GM06990 (cell line): ENCODE measurements around the gene N4BP2.

Experiments
- DNase-seq: peaks from one replicate; pipeline ENCODE4 v3.0.0-alpha.2; 2011; ENCODE audit not compliant: insufficient read length; ENCODE audit errors: extremely low read depth
- H3K27me3 ChIP-seq: replicated peaks from 2 replicates; pipeline ENCODE4 v1.6.0; 2011; ENCODE audit warnings: low read length; ENCODE audit not compliant: control insufficient read depth, insufficient read depth
- H3K36me3 ChIP-seq: 2 replicates; pipeline ENCODE4 v1.5.1; 2011; ENCODE audit warnings: low read length; ENCODE audit not compliant: control insufficient read depth, insufficient read depth
- H3K4me3 ChIP-seq: replicated peaks from 2 replicates; pipeline ENCODE4 v1.5.1; 2011; ENCODE audit warnings: low read depth, mild to moderate bottlenecking, control low read depth, low read length
- CTCF ChIP-seq: IDR thresholded peaks from 2 replicates; pipeline ENCODE4 v1.5.1; 2011; ENCODE audit warnings: low read length, control low read depth, mild to moderate bottlenecking, inconsistent platforms; ENCODE audit not compliant: insufficient read depth, poor library complexity, severe bottlenecking

The N4BP2 gene

GRCh38 chr4:40195182-40196177 lies 138.8 kb downstream of the N4BP2 start:
- no peak for DNase-seq
- Histone ChIP-seq H3K27me3 (no peaks in the 10 kb centered on the region), H3K36me3 (no peaks in the 10 kb centered on the region), H3K4me3 (peak overlapping the region; percentile 89)
- no peak for TF ChIP-seq CTCF

- no peaks in the 10 kb centered on the region for H3K36me3 ChIP-seq
- H3K27me3 ChIP-seq, result no peaks in the 10 kb centered on the region
- no peak for TF ChIP-seq CTCF
- H3K4me3 ChIP-seq, result peak overlapping the region; percentile 89
- DNase-seq, result no peak
Measured at GRCh38 chr4:40196272-40196671, 139.6 kb downstream of the N4BP2 start.

- no peak for TF ChIP-seq CTCF
- Histone ChIP-seq H3K36me3 (no peaks in the 10 kb centered on the region), H3K27me3 (no peaks in the 10 kb centered on the region), H3K4me3 (peak within 1 kb of the TSS; percentile 89)
- DNase-seq, result peak; percentile 57
Measured at GRCh38 chr4:40196724-40197281, 140.2 kb downstream of the N4BP2 start, which contains the start of gene RHOH. Gene RHOH, plus strand, starts transcription at chr4:40197031. Its CDS starts 46,356 bp downstream, at chr4:40243387.

GRCh38 chr4:40197879-40198689 lies 141.4 kb downstream of the N4BP2 start:
- no peak for TF ChIP-seq CTCF
- H3K36me3 ChIP-seq, result no peaks in the 10 kb centered on the region
- H3K27me3 ChIP-seq, result no peaks in the 10 kb centered on the region
- H3K4me3 ChIP-seq, result peak overlapping the region; percentile 89
- DNase-seq, result no peak

- no peak for DNase-seq
- TF ChIP-seq CTCF, result no peak
- Histone ChIP-seq H3K36me3 (peaks cover 1% of the 10 kb centered on the region; the same call in 1 of the 2 replicates), H3K4me3 (peak overlapping the region; percentile 89), H3K27me3 (no peaks in the 10 kb centered on the region)
Measured at GRCh38 chr4:40199179-40199670, 142.6 kb downstream of the N4BP2 start.
